MM.1S (cell line): Measurements from ENCODE around the gene KCNMA1.

ENCODE experiments used
- CTCF ChIP-seq: fragments of 300-600 bp; sonication (generic); IDR thresholded peaks from 2 replicates; pipeline ENCODE4 v1.5.1; 2016; ENCODE audit warnings: antibody characterized with exemption, low read length, mixed read lengths
- EZH2 ChIP-seq: fragments of 300-600 bp; sonication (generic); optimal IDR thresholded peaks from 2 replicates; pipeline ENCODE3; 2017; ENCODE audit warnings: low read depth, mild to moderate bottlenecking, antibody characterized with exemption, low read length, mixed read lengths

- TF ChIP-seq EZH2 (no peak), CTCF (no peak)
Measured at GRCh38 chr10:77494756-77495541, 142.7 kb downstream of the KCNMA1 start.
